ENCODE data around the gene AUTS2.

DNA sequence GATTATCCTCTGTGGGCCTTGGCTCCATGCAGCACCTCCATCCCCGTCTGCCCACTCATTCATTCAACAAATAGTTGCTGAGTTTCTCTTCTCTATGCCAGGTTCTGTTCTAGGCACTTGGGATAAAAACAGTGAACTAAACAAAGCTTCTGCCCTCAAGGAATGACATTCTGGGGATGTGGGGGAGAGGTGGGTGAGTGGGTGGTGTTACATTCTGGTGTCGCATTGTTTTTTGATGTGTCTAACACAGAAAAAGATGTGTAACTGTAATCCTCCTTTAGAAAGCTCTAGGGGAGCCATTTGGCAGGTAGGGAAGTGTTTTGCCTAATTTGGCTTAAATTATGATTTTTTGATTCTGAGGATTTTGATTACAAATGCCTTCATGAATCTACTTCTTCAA is 21.4 kb downstream of the AUTS2 start:
- no peak for TF ChIP-seq CTCF (IDR thresholded peaks at IDR 0.05 in 8 of 11, conservative IDR thresholded peaks at IDR 0.05 in 3 of 11)
- TF ChIP-seq POLR2AphosphoS5 (IDR thresholded peaks at IDR 0.05), result no peak
- no peak for TF ChIP-seq POLR2A (IDR thresholded peaks at IDR 0.05)

Measured in spleen (tissue), 7 donors.